ENCODE measurements around the gene HPSE2.

HPSE2 gene

GRCh38 chr10:98533241-98533640, 702.4 kb downstream of the HPSE2 start:
- Mint-ChIP-seq H3K4me1 (peaks cover 12% of the 10 kb centered on the region), H3K36me3 (ENCODE audit: low read depth) (no peaks in the 10 kb centered on the region), H3K9me3 (no peaks in the 10 kb centered on the region), H3K27me3 (ENCODE audit: low read depth) (no peaks in the 10 kb centered on the region), H3K4me3 (no peak overlapping the region), H3K27ac (no peak overlapping the region)
- TF ChIP-seq, protein P1, sequence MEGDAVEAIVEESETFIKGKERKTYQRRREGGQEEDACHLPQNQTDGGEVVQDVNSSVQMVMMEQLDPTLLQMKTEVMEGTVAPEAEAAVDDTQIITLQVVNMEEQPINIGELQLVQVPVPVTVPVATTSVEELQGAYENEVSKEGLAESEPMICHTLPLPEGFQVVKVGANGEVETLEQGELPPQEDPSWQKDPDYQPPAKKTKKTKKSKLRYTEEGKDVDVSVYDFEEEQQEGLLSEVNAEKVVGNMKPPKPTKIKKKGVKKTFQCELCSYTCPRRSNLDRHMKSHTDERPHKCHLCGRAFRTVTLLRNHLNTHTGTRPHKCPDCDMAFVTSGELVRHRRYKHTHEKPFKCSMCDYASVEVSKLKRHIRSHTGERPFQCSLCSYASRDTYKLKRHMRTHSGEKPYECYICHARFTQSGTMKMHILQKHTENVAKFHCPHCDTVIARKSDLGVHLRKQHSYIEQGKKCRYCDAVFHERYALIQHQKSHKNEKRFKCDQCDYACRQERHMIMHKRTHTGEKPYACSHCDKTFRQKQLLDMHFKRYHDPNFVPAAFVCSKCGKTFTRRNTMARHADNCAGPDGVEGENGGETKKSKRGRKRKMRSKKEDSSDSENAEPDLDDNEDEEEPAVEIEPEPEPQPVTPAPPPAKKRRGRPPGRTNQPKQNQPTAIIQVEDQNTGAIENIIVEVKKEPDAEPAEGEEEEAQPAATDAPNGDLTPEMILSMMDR (IDR thresholded peaks at IDR 0.05; ENCODE audit: unreplicated experiment in 3 of 3), result no peak

GRCh38 chr10:98528805-98529183, 706.9 kb downstream of the HPSE2 start:
- Mint-ChIP-seq H3K4me1 (peaks cover 6% of the 10 kb centered on the region), H3K4me3 (no peak overlapping the region), H3K36me3 (ENCODE audit: low read depth) (no peaks in the 10 kb centered on the region), H3K9me3 (no peaks in the 10 kb centered on the region), H3K27me3 (ENCODE audit: low read depth) (no peaks in the 10 kb centered on the region), H3K27ac (no peak overlapping the region)
- TF ChIP-seq, protein P1 (IDR thresholded peaks at IDR 0.05; ENCODE audit: unreplicated experiment in 3 of 3), result no peak

GRCh38 chr10:98528166-98528804, 707.4 kb downstream of the HPSE2 start:
- Mint-ChIP-seq H3K27ac (no peak overlapping the region), H3K36me3 (ENCODE audit: low read depth) (no peaks in the 10 kb centered on the region), H3K9me3 (no peaks in the 10 kb centered on the region), H3K27me3 (ENCODE audit: low read depth) (no peaks in the 10 kb centered on the region), H3K4me3 (no peak overlapping the region), H3K4me1 (peaks cover 6% of the 10 kb centered on the region)
- TF ChIP-seq, protein P1 (IDR thresholded peaks at IDR 0.05; ENCODE audit: unreplicated experiment in 3 of 3), result no peak

DNA sequence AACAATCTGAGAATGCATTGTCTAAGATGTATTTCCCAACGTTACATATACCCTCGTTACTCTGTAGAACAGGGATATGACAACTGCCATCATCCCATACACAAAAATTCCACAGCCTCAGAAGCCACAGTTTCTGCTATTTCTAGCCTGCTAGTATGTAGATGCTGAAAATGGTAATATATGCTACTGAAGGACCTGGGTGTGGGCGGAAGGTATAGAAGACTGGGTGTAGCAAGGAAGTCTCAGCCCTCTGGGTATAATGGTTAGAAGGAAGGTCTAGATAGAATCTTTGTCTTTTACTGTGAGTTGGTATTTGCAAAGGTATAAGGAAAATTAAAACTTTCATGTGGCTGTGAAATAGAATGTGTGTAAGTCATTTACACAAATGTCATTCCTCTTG, 709.7 kb downstream of the HPSE2 start:
- peaks cover 6% of the 10 kb centered on the region for H3K4me1 Mint-ChIP-seq
- TF ChIP-seq, protein P1 (IDR thresholded peaks at IDR 0.05; ENCODE audit: unreplicated experiment in 3 of 3), result no peak
- H3K9me3 Mint-ChIP-seq, result no peaks in the 10 kb centered on the region
- H3K36me3 Mint-ChIP-seq (ENCODE audit: low read depth), result no peaks in the 10 kb centered on the region
- H3K27ac Mint-ChIP-seq, result no peak overlapping the region
- peaks cover 3% of the 10 kb centered on the region for H3K27me3 Mint-ChIP-seq (ENCODE audit: low read depth)
- no peak overlapping the region for H3K4me3 Mint-ChIP-seq

- no peak overlapping the region for H3K27ac Mint-ChIP-seq
- no peak overlapping the region for H3K4me3 Mint-ChIP-seq
- H3K4me1 Mint-ChIP-seq, result peaks cover 8% of the 10 kb centered on the region
- H3K9me3 Mint-ChIP-seq, result no peaks in the 10 kb centered on the region
- no peaks in the 10 kb centered on the region for H3K36me3 Mint-ChIP-seq (ENCODE audit: low read depth)
- H3K27me3 Mint-ChIP-seq (ENCODE audit: low read depth), result peaks cover 4% of the 10 kb centered on the region
- TF ChIP-seq, protein P1 (IDR thresholded peaks at IDR 0.05; ENCODE audit: unreplicated experiment in 3 of 3), result no peak
These were observed 711.5 kb downstream of the HPSE2 start for GRCh38 chr10:98524124-98524523.

- Mint-ChIP-seq H3K27ac (no peak overlapping the region), H3K9me3 (no peaks in the 10 kb centered on the region), H3K36me3 (ENCODE audit: low read depth) (no peaks in the 10 kb centered on the region), H3K4me3 (no peak overlapping the region), H3K27me3 (ENCODE audit: low read depth) (peaks cover 4% of the 10 kb centered on the region), H3K4me1 (peaks cover 8% of the 10 kb centered on the region)
- TF ChIP-seq, protein P1 (IDR thresholded peaks at IDR 0.05; ENCODE audit: unreplicated experiment in 3 of 3), result no peak
These were observed 715.8 kb downstream of the HPSE2 start for GRCh38 chr10:98519841-98520240.
